GM12874 (cell line): ENCODE results near the gene GLS.

Experiments
- TF ChIP-seq, protein P1 (sequence below): IDR thresholded peaks from 2 replicates; pipeline ENCODE4 v1.5.1; 2011; ENCODE audit warnings: low read depth, mild to moderate bottlenecking, control low read depth, low read length, moderate library complexity; ENCODE audit not compliant: insufficient read depth

Gene GLS

DNA sequence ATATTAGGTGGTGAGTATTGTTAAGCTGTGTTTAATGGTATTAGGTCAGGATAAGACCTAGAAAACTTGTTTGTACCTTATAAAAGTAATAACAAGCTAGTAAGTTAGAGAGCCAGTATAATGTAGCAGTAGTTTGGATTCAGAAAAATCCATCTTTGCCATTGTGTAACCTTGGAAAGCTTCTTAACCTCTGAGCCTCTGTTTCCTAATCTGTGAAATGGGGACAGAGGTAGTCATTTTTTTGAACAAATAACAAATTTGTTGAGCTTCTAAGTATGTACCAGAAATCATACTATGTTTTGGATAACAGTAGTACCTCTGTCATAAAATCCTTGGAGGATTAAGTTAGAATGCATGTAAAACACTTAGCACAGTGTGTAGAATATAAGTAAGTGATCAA, 12.5 kb downstream of the GLS start:
- TF ChIP-seq, protein P1, sequence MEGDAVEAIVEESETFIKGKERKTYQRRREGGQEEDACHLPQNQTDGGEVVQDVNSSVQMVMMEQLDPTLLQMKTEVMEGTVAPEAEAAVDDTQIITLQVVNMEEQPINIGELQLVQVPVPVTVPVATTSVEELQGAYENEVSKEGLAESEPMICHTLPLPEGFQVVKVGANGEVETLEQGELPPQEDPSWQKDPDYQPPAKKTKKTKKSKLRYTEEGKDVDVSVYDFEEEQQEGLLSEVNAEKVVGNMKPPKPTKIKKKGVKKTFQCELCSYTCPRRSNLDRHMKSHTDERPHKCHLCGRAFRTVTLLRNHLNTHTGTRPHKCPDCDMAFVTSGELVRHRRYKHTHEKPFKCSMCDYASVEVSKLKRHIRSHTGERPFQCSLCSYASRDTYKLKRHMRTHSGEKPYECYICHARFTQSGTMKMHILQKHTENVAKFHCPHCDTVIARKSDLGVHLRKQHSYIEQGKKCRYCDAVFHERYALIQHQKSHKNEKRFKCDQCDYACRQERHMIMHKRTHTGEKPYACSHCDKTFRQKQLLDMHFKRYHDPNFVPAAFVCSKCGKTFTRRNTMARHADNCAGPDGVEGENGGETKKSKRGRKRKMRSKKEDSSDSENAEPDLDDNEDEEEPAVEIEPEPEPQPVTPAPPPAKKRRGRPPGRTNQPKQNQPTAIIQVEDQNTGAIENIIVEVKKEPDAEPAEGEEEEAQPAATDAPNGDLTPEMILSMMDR: no peak

DNA sequence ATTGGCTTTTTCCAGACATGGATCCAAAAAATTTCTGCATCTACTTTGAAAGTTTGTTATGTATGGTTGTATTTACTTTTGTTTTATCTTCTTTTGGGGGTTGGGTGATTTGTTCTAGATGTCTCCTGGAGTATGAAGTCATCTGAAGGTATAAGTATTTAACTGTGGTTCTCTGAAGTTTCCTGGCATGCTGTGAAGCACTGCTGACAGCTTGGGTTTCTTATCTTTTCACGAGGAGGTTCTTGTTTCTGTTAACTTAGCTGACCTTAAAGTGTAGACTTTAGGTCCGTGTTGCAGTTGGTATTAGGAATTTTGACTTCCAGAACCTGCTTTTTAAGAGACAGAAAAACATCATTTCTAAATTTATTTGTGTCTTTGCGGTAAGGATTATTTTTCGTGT, 15.9 kb downstream of the GLS start:
- TF ChIP-seq, protein P1: no peak

DNA sequence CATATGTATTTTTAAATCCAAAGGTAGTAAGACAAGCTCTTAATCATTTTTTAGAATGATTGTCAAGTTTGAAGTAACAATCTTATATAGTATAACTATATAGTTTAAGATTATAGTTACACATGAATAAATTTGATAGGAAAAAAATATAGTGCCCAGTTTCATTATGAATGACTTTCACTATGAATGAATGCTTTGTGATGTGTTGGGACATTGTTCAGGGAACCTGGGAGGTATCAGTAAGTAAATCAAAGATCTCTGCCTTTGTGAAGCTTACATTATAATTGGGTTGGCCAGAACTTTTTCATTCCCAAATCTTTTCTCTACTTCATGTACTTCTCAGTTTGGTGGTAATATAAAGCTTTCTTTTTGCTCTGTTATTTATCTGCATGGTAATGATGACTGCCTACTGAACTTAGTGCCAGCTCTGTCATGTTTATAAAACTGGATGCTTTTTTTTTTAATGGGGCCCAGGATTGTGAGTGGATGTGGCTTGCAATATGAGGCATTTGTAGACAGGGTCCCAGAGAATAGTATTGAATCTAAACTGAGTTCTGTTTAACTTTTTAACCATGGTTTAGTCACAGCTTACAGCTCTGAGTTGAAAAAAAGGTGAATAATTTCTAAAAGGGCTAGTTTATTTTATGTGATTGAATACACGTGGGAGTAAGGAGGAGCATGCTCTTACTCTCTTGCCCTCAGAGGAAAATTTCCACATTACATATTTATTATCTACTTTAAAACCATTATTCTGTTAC, 23.3 kb downstream of the GLS start:
- TF ChIP-seq, protein P1: no peak

DNA sequence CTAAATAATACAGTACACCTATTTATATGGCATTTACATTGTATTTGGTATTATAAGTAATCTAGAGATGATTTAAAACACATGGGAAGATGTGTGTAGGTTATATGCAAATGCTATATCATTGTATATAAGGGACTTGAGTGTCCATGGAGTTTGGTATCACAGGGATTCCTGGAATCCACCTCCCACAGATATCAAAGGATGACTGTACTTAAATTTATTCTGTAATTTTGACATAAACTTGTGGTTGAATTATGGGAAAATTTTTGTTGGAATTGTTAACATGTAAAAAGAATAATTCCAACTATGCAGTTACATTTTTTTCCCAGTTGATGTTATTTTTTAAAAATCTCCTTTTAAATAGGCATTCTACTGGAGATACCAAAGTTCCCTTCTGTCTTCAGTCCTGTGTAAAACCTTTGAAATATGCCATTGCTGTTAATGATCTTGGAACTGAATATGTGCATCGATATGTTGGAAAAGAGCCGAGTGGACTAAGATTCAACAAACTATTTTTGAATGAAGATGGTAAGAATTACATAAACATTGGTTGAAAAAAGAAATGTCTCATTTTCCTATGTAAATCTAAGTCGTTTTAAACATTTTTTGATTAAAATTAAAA, 24.1 kb downstream of the GLS start:
- TF ChIP-seq, protein P1: no peak

DNA sequence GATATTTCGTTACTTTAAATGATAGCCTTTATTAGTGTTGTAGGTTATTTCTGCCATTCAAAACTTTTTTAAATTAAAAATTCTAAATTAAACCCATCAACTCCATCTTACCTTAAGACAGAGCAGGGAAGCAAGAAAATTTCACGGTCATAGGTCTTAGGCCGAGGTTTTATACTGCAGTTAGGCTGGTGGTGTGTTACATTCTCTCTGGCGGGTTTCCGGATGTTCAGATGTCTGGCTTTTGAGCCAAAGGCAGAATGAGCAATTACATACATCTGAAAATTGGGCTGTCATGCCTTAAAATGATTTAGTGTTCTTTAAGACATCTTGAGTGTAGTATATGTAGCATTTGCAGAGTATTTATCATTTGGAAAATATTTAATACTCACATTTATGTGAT, 27.9 kb downstream of the GLS start:
- TF ChIP-seq, protein P1: no peak

DNA sequence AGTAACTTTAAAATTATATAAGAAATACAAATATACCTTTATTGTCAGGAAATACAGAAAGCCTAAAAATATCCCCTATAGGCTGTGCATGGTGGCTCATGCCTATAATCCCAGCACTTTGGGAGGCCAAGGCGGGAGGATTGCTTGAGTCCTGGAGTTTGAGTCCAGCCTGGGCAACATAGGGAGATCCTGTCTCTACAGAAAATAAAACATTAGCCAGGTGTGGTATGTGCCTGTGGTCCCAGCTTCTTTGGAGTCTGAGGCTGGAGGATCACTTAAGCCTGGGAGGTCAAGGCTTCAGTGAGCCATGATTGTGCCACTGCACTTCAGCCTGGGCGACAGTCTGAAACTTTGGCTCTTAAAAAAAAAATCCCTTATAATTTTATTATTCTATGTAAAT, 29.1 kb downstream of the GLS start:
- TF ChIP-seq, protein P1: no peak

DNA sequence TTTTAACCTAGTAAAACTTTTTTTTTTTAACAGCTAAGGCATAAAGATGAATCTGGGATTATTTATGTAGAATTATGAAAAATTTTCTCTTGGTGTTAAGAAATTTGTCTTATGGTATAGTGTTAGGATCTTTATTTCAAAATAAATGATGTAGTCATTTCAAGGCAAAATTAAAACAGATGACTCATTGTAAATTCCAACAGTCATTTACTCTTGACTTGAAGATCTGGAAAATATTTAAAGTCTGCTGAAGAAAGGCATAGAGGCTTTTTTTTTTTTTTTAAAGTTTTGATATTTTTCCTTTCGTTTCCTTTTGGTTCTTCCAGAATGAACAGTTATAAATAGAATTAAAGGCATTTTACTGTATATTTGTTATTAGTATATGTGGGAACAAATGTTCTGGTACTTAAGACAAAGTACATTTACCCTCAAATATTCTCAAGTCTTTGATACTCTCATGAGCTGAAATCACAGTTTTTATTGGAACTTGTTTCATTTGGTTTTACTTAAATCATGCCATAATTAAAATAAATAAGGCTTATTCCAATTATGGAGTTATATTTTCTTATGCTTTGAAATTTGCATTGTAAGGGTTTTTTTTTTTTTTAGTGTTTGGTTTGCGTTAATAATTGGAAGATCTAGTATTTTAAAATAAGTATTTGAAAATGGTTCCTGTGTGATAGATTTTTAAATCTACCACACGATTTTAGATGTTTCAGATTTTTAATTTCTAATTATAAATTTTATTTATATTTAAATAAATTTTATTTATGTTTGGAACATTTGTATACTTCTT, 29.9 kb downstream of the GLS start:
- TF ChIP-seq, protein P1: no peak
